G401.6 (cell line): ENCODE data around the gene NTN1.
"Not testable (repeated sequence)": the region's sequence is repeated elsewhere in the genome, so short reads cannot be mapped to it uniquely, and the experiment has no call there.

Source experiments
- FAIRE-seq: peaks from 2 replicates; lab custom pipeline; 2012; peaks lifted over from hg19 to GRCh38; lab: Jason Lieb, UNC

The NTN1 gene

GRCh38 chr17:9087921-9088320 lies 66.6 kb downstream of the NTN1 start:
- FAIRE-seq, result no peak

DNA sequence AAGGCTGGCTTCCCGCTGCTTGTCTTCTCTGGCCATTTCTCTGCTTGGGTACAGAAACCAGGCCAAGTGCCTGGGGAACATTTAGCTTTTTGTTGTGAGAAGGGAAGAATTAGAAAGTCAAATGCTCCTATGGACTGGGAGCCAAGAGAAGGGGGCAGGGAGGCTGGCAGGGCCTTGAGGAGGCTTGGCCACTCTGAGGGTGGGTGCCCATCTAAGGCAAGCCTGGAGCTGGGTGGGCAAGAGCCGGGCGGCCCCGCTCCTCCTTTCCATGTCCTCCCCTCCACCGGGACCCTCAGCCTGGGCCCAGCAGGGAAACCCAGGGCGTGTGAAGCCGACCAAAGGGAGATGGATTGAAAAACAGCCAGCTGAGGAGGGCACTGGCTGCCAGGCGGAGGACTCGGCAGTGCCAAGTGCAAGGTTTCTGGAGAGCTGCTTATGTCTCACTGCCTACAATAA lies 69.4 kb downstream of the NTN1 start:
- no peak for FAIRE-seq

DNA sequence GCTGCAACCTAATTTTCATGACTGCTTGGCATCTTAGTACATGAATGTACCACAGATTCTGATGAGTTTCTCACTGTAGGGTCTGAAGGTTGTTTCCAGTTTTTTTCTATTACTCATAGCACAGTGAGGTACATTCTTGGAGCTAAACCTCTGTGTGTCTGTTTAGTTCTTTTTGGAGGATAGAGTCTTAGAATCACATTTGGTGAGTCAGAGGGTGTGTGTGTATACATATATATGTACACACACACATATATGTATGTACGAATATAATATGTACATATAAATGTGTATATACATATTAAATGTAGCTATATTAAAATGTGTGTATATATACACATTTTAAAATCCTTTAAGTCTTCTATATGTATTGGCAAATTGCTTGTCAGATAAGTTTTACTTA lies 72.9 kb downstream of the NTN1 start:
- no peak for FAIRE-seq

GRCh38 chr17:9095390-9095789 lies 74.1 kb downstream of the NTN1 start:
- no peak for FAIRE-seq

DNA sequence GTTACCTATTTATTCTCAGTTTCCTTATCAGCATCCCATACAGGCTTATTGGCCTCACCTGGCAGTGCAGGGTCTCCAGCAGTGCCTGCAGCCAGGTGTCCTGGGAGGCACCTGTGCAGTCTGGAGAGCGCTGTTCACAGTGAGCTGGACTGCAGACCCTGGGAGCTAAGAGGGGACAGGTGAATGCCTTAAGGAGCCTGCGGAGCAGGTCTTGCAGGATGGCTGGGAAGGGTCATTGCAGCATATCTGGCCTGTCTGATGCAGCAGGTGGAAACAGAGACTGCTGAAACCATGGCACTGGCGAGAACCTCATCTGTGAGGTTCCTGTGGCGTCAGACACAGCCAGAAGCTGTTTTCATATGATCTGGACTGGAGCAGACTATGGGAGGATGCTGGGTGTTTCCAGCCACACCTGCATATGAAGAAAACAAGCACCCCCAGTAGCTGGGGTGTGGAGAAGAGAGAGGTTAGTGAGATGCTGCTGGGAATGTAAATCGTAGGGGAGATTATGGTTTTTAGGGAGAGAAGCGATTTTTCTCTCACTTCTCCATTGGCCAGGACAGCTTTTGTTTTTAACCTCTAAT lies 77.0 kb downstream of the NTN1 start:
- FAIRE-seq, result no peak

- FAIRE-seq, result no peak
Measured at GRCh38 chr17:9101356-9101755, 80.0 kb downstream of the NTN1 start.

- FAIRE-seq, result not testable (repeated sequence)
Measured at GRCh38 chr17:9103193-9103592, 81.9 kb downstream of the NTN1 start.

GRCh38 chr17:9104370-9105041 lies 83.2 kb downstream of the NTN1 start:
- FAIRE-seq, result no peak

DNA sequence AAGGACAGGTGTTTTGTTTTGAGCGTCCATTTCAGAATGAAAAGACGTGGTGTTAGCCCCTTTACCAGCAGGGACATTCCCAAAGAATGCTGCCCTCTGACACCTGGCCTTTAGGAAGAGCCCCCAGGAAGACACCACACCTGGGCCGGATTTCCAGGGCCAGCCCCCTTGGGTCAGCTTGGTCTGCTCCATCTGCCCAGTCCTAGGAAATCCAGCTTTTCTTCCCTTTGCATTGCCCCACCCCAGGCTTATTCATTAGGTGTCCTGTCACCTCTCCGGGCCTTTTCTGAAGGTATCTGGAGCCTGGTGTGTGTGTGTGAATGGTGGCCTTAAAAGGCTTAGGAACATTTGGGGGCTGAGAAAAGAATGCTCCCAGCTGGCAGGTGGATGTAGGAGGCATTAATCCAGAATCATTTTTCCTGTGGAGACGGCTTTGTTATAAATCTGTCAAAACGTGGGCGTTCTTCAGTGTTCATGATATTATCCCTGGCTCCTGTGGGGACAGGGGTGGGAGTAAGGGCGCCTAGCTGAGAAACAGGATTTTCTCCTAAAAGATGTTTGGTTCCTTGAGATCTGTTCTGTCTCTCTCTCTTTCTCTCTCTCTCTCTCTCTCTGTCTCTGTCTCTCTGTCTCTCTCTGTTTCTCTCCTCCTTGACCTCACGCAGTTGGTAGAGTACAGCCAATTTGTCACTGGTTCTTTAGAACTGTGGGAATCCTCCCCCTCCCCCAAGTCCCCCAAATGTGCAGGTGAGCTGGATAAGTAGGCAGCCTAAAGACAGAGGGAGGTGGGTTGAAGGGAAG lies 84.0 kb downstream of the NTN1 start:
- no peak for FAIRE-seq

DNA sequence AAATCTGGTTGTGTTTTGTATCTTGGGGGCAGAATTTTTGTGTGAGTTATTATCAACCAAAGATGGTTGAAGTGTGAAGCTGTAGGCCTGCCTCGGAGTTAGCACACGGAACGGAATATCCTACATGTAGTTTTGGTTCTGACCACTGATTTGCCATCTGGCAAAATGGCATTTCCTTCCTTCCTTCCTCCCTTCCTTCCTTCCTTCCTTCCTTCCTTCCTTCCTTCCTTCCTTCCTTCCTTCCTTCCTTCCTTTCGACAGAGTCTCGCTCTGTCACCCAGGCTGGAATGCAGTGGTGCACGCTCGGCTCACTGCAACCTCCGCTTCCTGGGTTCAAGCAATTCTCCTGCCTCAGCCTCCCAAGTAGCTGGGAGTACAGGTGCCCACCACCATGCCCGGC lies 85.0 kb downstream of the NTN1 start:
- FAIRE-seq, result not testable (repeated sequence)

GRCh38 chr17:9107527-9107926 lies 86.2 kb downstream of the NTN1 start:
- no peak for FAIRE-seq

DNA sequence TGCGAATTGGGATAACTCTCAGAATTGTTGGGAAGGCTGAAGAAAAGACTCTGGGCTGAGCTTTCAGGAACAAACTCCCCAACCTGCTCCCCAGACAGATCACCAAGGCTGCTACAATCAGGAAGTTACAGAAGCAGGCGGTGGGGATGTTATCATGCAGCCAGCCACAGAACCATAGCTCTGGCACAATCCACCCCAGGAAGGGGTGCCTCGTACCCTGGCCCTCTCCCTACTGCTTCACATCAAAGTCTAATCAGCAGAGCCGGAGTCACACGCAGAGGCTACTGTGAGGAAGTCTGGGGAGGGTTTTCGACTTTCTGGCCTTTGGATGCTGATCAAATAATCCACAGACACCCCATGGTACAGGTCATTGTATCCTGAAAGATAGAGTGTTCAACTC lies 86.8 kb downstream of the NTN1 start:
- no peak for FAIRE-seq

DNA sequence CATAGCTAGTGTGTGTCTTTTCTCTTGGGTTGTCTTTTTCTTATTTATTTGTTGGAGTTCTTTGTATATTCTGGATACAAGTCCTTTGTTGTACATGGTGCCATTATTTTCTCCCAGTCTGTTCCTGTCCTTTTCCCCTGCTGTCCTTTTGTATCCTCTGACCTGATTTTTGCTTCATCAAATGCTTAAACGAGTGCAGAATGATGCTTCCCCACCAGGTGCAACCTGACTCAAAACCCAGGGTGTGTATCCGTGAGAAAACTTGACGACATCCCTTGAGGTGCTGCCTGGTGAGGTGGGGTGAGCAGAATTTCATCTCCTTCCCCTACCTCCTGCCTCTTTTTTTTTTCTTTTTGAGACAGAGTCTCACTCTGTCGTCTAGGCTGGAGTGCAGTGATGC lies 88.6 kb downstream of the NTN1 start:
- no peak for FAIRE-seq

DNA sequence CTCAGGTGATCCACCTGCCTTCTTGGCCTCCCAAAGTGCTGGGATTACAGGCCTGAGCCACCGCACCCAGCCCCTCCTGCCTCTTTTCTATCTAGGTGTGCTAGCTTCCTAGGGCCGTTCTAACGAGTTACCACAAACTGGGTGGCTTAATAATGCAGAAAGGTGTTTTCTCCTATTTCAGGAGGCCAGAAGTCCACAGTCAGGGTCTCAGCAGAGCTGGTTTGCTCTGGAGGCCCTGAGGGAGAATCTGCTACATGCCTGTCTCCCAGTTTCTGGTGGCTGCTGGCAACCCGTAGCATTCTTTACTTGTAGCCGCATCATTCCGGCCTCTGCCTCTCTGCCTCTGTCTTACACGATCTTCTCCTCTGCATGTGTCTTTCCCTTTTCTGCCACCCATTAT lies 89.2 kb downstream of the NTN1 start:
- no peak for FAIRE-seq

GRCh38 chr17:9115214-9116191 lies 94.2 kb downstream of the NTN1 start:
- FAIRE-seq, result no peak

GRCh38 chr17:9116311-9116835 lies 95.1 kb downstream of the NTN1 start:
- FAIRE-seq, result no peak

DNA sequence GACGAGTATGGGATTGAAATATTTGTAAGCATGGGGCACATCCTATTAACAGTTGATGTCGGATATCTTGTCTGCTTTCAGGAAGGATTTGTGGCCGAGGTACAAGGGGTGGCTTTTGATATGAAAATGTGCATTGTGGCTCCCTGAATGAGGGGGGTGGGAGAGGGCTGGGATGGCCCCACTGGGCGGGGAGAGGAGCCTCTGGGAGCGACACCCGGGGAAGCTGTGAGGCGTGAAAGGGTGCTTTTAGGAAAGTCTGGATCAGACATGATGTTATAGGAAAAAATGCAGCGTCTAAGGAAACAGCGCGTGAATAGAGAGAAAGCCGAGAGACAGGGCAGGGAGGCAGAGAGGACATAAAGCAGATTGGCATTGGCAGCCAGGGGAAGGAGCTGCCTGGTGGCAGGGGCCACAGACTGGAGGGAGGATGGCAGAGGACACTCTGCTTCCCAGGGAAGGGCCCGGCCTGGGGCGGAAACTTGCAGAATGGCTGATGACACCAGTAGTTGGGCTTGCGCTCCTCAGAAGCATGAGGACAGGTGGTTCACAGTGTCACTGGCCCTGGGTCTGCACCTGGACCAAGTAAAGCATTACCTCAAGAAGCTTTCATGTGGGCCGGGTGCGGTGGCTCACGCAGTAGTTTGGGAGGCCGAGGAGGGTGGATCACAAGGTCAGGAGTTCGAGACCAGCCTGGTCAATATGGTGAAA lies 95.7 kb downstream of the NTN1 start:
- no peak for FAIRE-seq

- no peak for FAIRE-seq
Measured at GRCh38 chr17:9120471-9120870, 99.2 kb downstream of the NTN1 start.

- no peak for FAIRE-seq
Measured at GRCh38 chr17:9121186-9121820, 100.0 kb downstream of the NTN1 start.

- no peak for FAIRE-seq
Measured at GRCh38 chr17:9123594-9124553, 102.6 kb downstream of the NTN1 start.
